HepG2 (cell line): ENCODE measurements around the gene NSG2. TPM values are rescaled to one million over a fixed set of nuclear protein-coding genes. Genes with fewer than 3 reads are reported as not detected.
A peak's percentile ranks its signal among the peaks of the same experiment; 100 is the strongest.

Experiments used
- CHCHD3 ChIP-seq: sonication (generic); formaldehyde crosslinking; IDR thresholded peaks from 2 replicates; pipeline ENCODE4 v1.8.0; 2022; ENCODE audit warnings: mild to moderate bottlenecking, missing genetic modification reagents, moderate library complexity
- FOXC1 ChIP-seq: sonication (generic); formaldehyde crosslinking; IDR thresholded peaks from 2 replicates; pipeline ENCODE4 v1.8.0; 2022; ENCODE audit warnings: mild to moderate bottlenecking, missing genetic modification reagents, borderline replicate concordance
- KDM3A ChIP-seq: IDR thresholded peaks from 2 replicates; pipeline ENCODE4 v1.6.1; 2018; ENCODE audit warnings: low read depth, missing compliant biosample characterization
- KLF11 ChIP-seq: IDR thresholded peaks from 2 replicates; pipeline ENCODE4 v1.6.1; 2016; ENCODE audit warnings: missing compliant biosample characterization
- KLF6 ChIP-seq: IDR thresholded peaks from 2 replicates; pipeline ENCODE4 v1.8.0; 2016; ENCODE audit warnings: missing biosample characterization, missing genetic modification reagents
- KMT2B ChIP-seq: IDR thresholded peaks from 2 replicates; pipeline ENCODE4 v1.6.1; 2016; ENCODE audit warnings: missing genetic modification reagents, missing compliant biosample characterization
- PAX8 ChIP-seq: sonication (generic); formaldehyde crosslinking; IDR thresholded peaks from 2 replicates; pipeline ENCODE4 v1.8.0; 2022; ENCODE audit warnings: mild to moderate bottlenecking, missing genetic modification reagents, borderline replicate concordance
- TOPORS ChIP-seq: sonication (generic); formaldehyde crosslinking; IDR thresholded peaks from 2 replicates; pipeline ENCODE4 v1.8.0; 2023; ENCODE audit warnings: mild to moderate bottlenecking, missing genetic modification reagents
- ZBTB8A ChIP-seq: sonication (generic); formaldehyde crosslinking; IDR thresholded peaks from 2 replicates; pipeline ENCODE4 v1.4.0; 2020; ENCODE audit warnings: mild to moderate bottlenecking, low read depth, missing genetic modification reagents, borderline replicate concordance
- ZNF224 ChIP-seq: sonication (generic); formaldehyde crosslinking; IDR thresholded peaks from 2 replicates; pipeline ENCODE4 v1.5.0; 2020; ENCODE audit warnings: mild to moderate bottlenecking, missing genetic modification reagents
- ZNF33B ChIP-seq: sonication (generic); formaldehyde crosslinking; IDR thresholded peaks from 2 replicates; pipeline ENCODE4 v1.5.1; 2020; ENCODE audit warnings: mild to moderate bottlenecking, missing genetic modification reagents
- ZNF550 ChIP-seq: sonication (generic); formaldehyde crosslinking; IDR thresholded peaks from 2 replicates; pipeline ENCODE4 v1.4.0; 2020; ENCODE audit warnings: mild to moderate bottlenecking, missing genetic modification reagents, borderline replicate concordance
- ZNF850 ChIP-seq: sonication (generic); formaldehyde crosslinking; conservative IDR thresholded peaks from 2 replicates; pipeline ENCODE4 v1.9.0; 2021; ENCODE audit warnings: mild to moderate bottlenecking, missing genetic modification reagents
- polyA plus RNA-seq, 8 experiments: library from polyadenylated mRNA; depleted of rRNA in 3 of 8; stranded (reverse) in 7 of 8; unstranded in 1 of 8; fragments of >200 nt; fragmentation: Illumina TruSeq in 4 of 8; extraction: Trizol in 4 of 8; gene quantifications; 2 replicates each; pipeline versions ENCODE4 v1.2.1 to v1.2.3, GENCODE V29; 2011 to 2016; ENCODE audit warnings: low read depth in 4 of 8, missing spikeins in 1 of 8, mixed read lengths in 1 of 8; ENCODE audit not compliant: insufficient read depth in 1 of 8
- total RNA-seq, 5 experiments: library from RNA; depleted of rRNA; stranded (reverse); fragments of >200 nt; fragmentation: Illumina TruSeq; extraction: Trizol; gene quantifications; 2 replicates each; pipeline ENCODE4 v1.2.3, GENCODE V29; 2016; ENCODE audit warnings: low read depth in 1 of 5
- TF ChIP-seq, protein P1 (sequence below): IDR thresholded peaks from 2 replicates; pipeline ENCODE4 v1.6.1; 2016; ENCODE audit warnings: mild to moderate bottlenecking
- TF ChIP-seq, protein P2 (sequence below): sonication (generic); formaldehyde crosslinking; IDR thresholded peaks from 2 replicates; pipeline ENCODE4 v1.5.0; 2020; ENCODE audit warnings: mild to moderate bottlenecking, missing genetic modification reagents

NSG2 gene
- total and polyA plus RNA-seq, 2 of the 13 experiments (the other 11 are each of a cell fraction or from before 2014, with no cell fraction given): 0.21 TPM; not detected in 1

DNA sequence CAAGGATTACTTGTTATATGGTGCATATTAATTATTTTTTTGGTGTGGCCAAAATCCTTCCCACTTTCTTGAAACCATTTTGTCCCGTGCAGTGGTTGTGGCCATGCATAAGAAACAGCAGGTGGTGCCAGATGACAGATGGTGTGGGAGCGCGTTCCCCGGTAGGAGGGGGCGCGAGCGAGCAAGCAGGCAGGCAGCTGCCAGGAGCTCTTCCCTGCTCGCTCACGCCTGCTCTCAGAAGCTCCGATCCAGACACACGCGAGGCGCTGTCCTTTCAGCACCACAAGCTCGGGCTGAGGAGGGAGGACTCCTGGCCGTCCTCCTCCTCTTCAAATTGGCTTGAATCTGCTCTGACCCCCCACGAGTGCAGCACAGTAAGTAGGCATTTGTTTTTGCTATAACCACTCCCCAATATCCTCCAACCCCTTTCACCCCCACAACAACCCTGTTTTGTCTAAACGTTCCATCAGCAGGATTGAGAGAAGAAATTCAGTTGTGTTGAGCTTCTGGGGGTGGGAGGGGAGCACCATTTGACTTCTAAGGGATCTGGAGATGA lies at the start of gene NSG2 (continued):
- TF ChIP-seq ZNF550 (CRISPR knock-in tag) (no peak), KDM3A (0 out of 2 replicates have a peak, but pooled peaks have one; percentile 52), TOPORS (CRISPR knock-in tag) (no peak), KLF11 (peak; percentile 82), KLF6 (CRISPR knock-in tag) (0 out of 2 replicates have a peak, but pooled peaks have one; percentile 44), FOXC1 (CRISPR knock-in tag) (no peak), ZNF850 (CRISPR knock-in tag) (no peak), KMT2B (CRISPR knock-in tag) (peak; percentile 62; the same call in 1 of the 2 replicates), CHCHD3 (no peak), ZNF33B (CRISPR knock-in tag) (no peak), ZNF224 (CRISPR knock-in tag) (no peak), PAX8 (no peak), ZBTB8A (CRISPR knock-in tag) (no peak)
- TF ChIP-seq, protein P1, sequence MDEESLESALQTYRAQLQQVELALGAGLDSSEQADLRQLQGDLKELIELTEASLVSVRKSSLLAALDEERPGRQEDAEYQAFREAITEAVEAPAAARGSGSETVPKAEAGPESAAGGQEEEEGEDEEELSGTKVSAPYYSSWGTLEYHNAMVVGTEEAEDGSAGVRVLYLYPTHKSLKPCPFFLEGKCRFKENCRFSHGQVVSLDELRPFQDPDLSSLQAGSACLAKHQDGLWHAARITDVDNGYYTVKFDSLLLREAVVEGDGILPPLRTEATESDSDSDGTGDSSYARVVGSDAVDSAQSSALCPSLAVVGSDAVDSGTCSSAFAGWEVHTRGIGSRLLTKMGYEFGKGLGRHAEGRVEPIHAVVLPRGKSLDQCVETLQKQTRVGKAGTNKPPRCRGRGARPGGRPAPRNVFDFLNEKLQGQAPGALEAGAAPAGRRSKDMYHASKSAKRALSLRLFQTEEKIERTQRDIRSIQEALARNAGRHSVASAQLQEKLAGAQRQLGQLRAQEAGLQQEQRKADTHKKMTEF (CRISPR knock-in tag): no peak
- TF ChIP-seq, protein P2, sequence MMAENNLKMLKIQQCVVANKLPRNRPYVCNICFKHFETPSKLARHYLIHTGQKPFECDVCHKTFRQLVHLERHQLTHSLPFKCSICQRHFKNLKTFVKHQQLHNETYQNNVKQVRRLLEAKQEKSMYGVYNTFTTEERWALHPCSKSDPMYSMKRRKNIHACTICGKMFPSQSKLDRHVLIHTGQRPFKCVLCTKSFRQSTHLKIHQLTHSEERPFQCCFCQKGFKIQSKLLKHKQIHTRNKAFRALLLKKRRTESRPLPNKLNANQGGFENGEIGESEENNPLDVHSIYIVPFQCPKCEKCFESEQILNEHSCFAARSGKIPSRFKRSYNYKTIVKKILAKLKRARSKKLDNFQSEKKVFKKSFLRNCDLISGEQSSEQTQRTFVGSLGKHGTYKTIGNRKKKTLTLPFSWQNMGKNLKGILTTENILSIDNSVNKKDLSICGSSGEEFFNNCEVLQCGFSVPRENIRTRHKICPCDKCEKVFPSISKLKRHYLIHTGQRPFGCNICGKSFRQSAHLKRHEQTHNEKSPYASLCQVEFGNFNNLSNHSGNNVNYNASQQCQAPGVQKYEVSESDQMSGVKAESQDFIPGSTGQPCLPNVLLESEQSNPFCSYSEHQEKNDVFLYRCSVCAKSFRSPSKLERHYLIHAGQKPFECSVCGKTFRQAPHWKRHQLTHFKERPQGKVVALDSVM: no peak
